ENCODE measurements around the gene PRRC2B. TPM values are rescaled to one million over a fixed set of nuclear protein-coding genes. Genes with fewer than 3 reads are reported as not detected.

The PRRC2B gene
- total RNA-seq, 1 experiment from 2014 or later = 170 TPM

GRCh38 chr9:131402073-131402472 is 8.2 kb downstream of the PRRC2B start (continued):
- TF ChIP-seq ZNF274 (IDR thresholded peaks at IDR 0.05; ENCODE audit: low read depth, low read length) = no peak
- TF ChIP-seq EZH2phosphoT487 (IDR thresholded peaks at IDR 0.05; ENCODE audit: borderline replicate concordance) = no peak

DNA sequence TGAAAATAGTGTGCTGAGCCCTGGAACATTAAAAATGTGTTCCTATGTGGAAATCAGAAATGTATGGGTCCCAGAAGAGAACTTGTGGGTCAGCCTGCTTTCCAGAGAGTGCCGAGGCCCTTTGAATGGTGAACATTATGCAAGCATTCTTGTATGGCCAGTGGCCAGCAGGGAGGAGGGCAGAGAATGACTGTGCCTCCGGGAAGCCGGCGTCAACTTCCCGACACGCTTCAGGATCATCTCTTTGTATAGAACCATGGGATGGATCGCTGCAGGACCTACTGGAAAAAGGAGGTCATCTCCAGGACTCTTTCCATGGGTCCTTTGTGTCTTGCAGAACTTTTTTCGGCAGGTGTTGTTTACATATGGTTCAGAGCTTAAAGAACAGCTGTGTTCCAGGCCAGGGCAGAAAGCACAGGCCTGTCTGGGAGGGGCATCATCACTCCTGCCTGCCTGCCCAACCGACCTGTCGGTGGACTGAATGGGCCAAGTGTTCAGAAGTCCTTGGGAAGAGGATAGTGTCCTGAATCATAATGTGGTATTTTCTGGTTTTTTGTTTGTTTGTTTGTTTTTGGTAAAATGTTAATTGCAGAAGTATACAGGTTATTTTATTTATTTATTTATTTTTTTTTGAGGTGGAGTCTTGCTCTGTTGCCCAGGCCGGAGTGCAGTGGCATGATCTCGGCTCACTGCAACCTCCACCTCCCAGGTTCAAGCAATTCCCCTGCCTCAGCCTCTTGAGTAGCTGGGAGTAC is 9.0 kb downstream of the PRRC2B start:
- ATAC-seq (no peak), DNase-seq (ENCODE audit: low read depth, low spot score) (no peak)
- peaks cover 99% of the 10 kb centered on the region for H3K79me2 ChIP-seq (ENCODE audit: insufficient read depth, low read length)
- no peaks in the 10 kb centered on the region; a peak in 1 of 4 replicates for H3K36me3 ChIP-seq (ENCODE audit: control insufficient read depth in 1 of 2, insufficient read depth in 2 of 2, low read length in 2 of 2)
- no peak overlapping the region for H3K4me2 ChIP-seq (ENCODE audit: low read length)
- POLR2A ChIA-PET = interaction anchor here (0.7 kb wide), 1 partner anchor 12 kb away, joined by 3 read pairs; no protein-coding TSS in a partner anchor
- no peaks in the 10 kb centered on the region for H3K27me3 ChIP-seq (ENCODE audit: insufficient read depth, low read length)
- CTCF ChIA-PET = no interaction called here
- no peaks in the 10 kb centered on the region for H3K9me3 ChIP-seq (ENCODE audit: control insufficient read depth in 1 of 2, insufficient read depth in 1 of 2, low read depth in 1 of 2, low read length in 2 of 2)
- H3K9me2 ChIP-seq (ENCODE audit: insufficient read depth) = no peaks in the 10 kb centered on the region
- intact Hi-C loops (cut with micrococcal nuclease) = no loop called here
- no peak overlapping the region for H3K9ac ChIP-seq (ENCODE audit: low read length)
- H4K20me1 ChIP-seq (ENCODE audit: insufficient read depth) = peaks cover 59% of the 10 kb centered on the region; the same call in 1 of the 2 replicates
- H3K4me3 ChIP-seq (replicated peaks in 1 of 2; ENCODE audit: low read depth in 1 of 2, low read length in 2 of 2) = no peak overlapping the region
- H3K4me1 ChIP-seq (ENCODE audit: control insufficient read depth in 1 of 2, insufficient read depth in 2 of 2, low read length in 2 of 2) = peaks cover 24 to 46% of the 10 kb centered on the region in 2 experiments
- TF ChIP-seq FOSL1 (IDR thresholded peaks at IDR 0.05; ENCODE audit: low read depth) = no peak
- no peak for TF ChIP-seq TCF7L2 (IDR thresholded peaks at IDR 0.05; ENCODE audit: borderline replicate concordance, extremely low read depth, insufficient read depth, insufficient read length)
- no peak for TF ChIP-seq RAD21 (IDR thresholded peaks at IDR 0.05; ENCODE audit: low read depth)
- no peak for TF ChIP-seq CEBPB (IDR thresholded peaks at IDR 0.05; ENCODE audit: low read depth)
- TF ChIP-seq JUND (IDR thresholded peaks at IDR 0.05) = no peak
- TF ChIP-seq ELF1 (IDR thresholded peaks at IDR 0.05; ENCODE audit: borderline replicate concordance, low read depth) = no peak
- no peak for TF ChIP-seq ZNF274 (IDR thresholded peaks at IDR 0.05; ENCODE audit: low read depth, low read length)
- TF ChIP-seq POLR2AphosphoS5 (IDR thresholded peaks at IDR 0.05; ENCODE audit: low read depth, low read length) = no peak
- TF ChIP-seq CBX3 (IDR thresholded peaks at IDR 0.05; ENCODE audit: low read depth) = no peak
- no peak for TF ChIP-seq SIN3A (IDR thresholded peaks at IDR 0.05; ENCODE audit: low read depth)
- no peak for TF ChIP-seq EGR1 (IDR thresholded peaks at IDR 0.05; ENCODE audit: low read depth)
- TF ChIP-seq SRF (IDR thresholded peaks at IDR 0.05; ENCODE audit: low read depth) = no peak
- TF ChIP-seq ZBTB33 (IDR thresholded peaks at IDR 0.05; ENCODE audit: extremely low read depth, insufficient replicate concordance, low read length) = no peak
- TF ChIP-seq EZH2phosphoT487 (IDR thresholded peaks at IDR 0.05; ENCODE audit: borderline replicate concordance) = no peak
- TF ChIP-seq ATF3 (IDR thresholded peaks at IDR 0.05) = no peak
- TF ChIP-seq, protein P1, sequence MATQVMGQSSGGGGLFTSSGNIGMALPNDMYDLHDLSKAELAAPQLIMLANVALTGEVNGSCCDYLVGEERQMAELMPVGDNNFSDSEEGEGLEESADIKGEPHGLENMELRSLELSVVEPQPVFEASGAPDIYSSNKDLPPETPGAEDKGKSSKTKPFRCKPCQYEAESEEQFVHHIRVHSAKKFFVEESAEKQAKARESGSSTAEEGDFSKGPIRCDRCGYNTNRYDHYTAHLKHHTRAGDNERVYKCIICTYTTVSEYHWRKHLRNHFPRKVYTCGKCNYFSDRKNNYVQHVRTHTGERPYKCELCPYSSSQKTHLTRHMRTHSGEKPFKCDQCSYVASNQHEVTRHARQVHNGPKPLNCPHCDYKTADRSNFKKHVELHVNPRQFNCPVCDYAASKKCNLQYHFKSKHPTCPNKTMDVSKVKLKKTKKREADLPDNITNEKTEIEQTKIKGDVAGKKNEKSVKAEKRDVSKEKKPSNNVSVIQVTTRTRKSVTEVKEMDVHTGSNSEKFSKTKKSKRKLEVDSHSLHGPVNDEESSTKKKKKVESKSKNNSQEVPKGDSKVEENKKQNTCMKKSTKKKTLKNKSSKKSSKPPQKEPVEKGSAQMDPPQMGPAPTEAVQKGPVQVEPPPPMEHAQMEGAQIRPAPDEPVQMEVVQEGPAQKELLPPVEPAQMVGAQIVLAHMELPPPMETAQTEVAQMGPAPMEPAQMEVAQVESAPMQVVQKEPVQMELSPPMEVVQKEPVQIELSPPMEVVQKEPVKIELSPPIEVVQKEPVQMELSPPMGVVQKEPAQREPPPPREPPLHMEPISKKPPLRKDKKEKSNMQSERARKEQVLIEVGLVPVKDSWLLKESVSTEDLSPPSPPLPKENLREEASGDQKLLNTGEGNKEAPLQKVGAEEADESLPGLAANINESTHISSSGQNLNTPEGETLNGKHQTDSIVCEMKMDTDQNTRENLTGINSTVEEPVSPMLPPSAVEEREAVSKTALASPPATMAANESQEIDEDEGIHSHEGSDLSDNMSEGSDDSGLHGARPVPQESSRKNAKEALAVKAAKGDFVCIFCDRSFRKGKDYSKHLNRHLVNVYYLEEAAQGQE (IDR thresholded peaks at IDR 0.05; ENCODE audit: low read depth) = no peak
- no peak for TF ChIP-seq POLR2A (IDR thresholded peaks at IDR 0.05; ENCODE audit: borderline replicate concordance, extremely low read depth, insufficient read depth, insufficient read length)
- no peak for TF ChIP-seq SP1 (IDR thresholded peaks at IDR 0.05; ENCODE audit: low read depth)
- no peak for TF ChIP-seq EZH2 (IDR thresholded peaks at IDR 0.05)
- no peak overlapping the region for H3K27ac ChIP-seq (ENCODE audit: low read depth, low read length)
- RAD21 ChIA-PET (ENCODE audit: low non-redundant PET in 1 of 2, low total read pairs in 2 of 2, uncharacterized antibody in 2 of 2, unreplicated experiment in 2 of 2) = no interaction called here
- no peak overlapping the region for H2AFZ ChIP-seq (ENCODE audit: low read depth, low read length, poor library complexity, severe bottlenecking)
- no TSS peak for BruUV-seq (replicated peaks)

All from HCT116 (cell line).